ENCODE measurements around the gene ST13. TPM values are rescaled to one million over a fixed set of nuclear protein-coding genes. Genes with fewer than 3 reads are reported as not detected.
A peak's percentile ranks its signal among the peaks of the same experiment; 100 is the strongest.

Gene ST13
- total and polyA plus RNA-seq, 9 of the 15 experiments (the other 6 are each of a cell fraction or from before 2014, with no cell fraction given): 53.6 to 311 (median 195) TPM

GRCh38 chr22:40813912-40814315, 42.5 kb downstream of the ST13 start (continued):
- TF ChIP-seq, protein P1, sequence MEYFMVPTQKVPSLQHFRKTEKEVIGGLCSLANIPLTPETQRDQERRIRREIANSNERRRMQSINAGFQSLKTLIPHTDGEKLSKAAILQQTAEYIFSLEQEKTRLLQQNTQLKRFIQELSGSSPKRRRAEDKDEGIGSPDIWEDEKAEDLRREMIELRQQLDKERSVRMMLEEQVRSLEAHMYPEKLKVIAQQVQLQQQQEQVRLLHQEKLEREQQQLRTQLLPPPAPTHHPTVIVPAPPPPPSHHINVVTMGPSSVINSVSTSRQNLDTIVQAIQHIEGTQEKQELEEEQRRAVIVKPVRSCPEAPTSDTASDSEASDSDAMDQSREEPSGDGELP (CRISPR knock-in tag; IDR thresholded peaks at IDR 0.05; ENCODE audit: borderline replicate concordance): no peak
- TF ChIP-seq NCOR1 (IDR thresholded peaks at IDR 0.05) (peak; percentile 97), ZFPM2 (CRISPR knock-in tag; IDR thresholded peaks at IDR 0.05) (peak; percentile 99), SREBF1 (IDR thresholded peaks at IDR 0.05; ENCODE audit: borderline replicate concordance, low read depth, low read length) (no peak), TEAD1 (CRISPR knock-in tag; IDR thresholded peaks at IDR 0.05) (peak in 1 of 2 experiments; percentile 100; a peak in 2 of 4 replicates), BDP1 (IDR thresholded peaks at IDR 0.05; ENCODE audit: insufficient read depth, insufficient read length) (no peak), FOXM1 (IDR thresholded peaks at IDR 0.05; ENCODE audit: low read depth) (peak; percentile 97), FOXM1 (CRISPR knock-in tag; IDR thresholded peaks at IDR 0.05; ENCODE audit: low read depth) (no peak), SMARCE1 (IDR thresholded peaks at IDR 0.05) (peak; percentile 98), LARP7 (IDR thresholded peaks at IDR 0.05) (no peak), NFXL1 (CRISPR knock-in tag; IDR thresholded peaks at IDR 0.05) (peak; percentile 99), SRF (CRISPR knock-in tag; IDR thresholded peaks at IDR 0.05) (peak; percentile 62 to 88; a peak in 3 of 4 replicates), USF1 (CRISPR knock-in tag; IDR thresholded peaks at IDR 0.05) (no peak), CHD2 (IDR thresholded peaks at IDR 0.05; ENCODE audit: low read depth, low read length) (no peak), ZNF175 (CRISPR knock-in tag; IDR thresholded peaks at IDR 0.05; ENCODE audit: low read depth) (peak; percentile 100), ZBTB7A (IDR thresholded peaks at IDR 0.05; ENCODE audit: borderline replicate concordance, control insufficient read depth, low read depth, low read length) (no peak), BRD9 (IDR thresholded peaks at IDR 0.05; ENCODE audit: low read depth, partially characterized antibody) (no peak), ETV6 (IDR thresholded peaks at IDR 0.05; ENCODE audit: borderline replicate concordance in 1 of 2, low read depth in 2 of 2, low read length in 1 of 2) (0 out of 4 replicates have a peak, but pooled peaks of 1 of the 2 experiments have one; percentile 34), ETV6 (CRISPR knock-in tag; IDR thresholded peaks at IDR 0.05; ENCODE audit: borderline replicate concordance) (no peak), KLF1 (tag; IDR thresholded peaks at IDR 0.05) (peak; percentile 86), STAT5B (CRISPR knock-in tag; IDR thresholded peaks at IDR 0.05) (peak; percentile 98), ZMIZ1 (IDR thresholded peaks at IDR 0.05; ENCODE audit: low read depth in 2 of 2, low read length in 2 of 2) (peak in 1 of 2 experiments; percentile 93; a peak in 2 of 4 replicates)

All from K562 (cell line).